GM12864 (cell line): ENCODE measurements around the gene IZUMO3.
"Not testable (repeated sequence)": the region's sequence is repeated elsewhere in the genome, so short reads cannot be mapped to it uniquely, and the experiment has no call there.

ENCODE experiments used
- DNase-seq: peaks from one replicate; pipeline ENCODE4 v3.0.0-alpha.2; 2011; ENCODE audit warnings: low read depth
- H3K4me3 ChIP-seq: 2 replicates; pipeline ENCODE4 v1.5.1; 2011; ENCODE audit warnings: mild to moderate bottlenecking, low read depth, low read length, control low read depth
- TF ChIP-seq, protein P1 (sequence below): IDR thresholded peaks from 2 replicates; pipeline ENCODE4 v1.5.1; 2011; ENCODE audit warnings: low read depth, mild to moderate bottlenecking, moderate library complexity, low read length, control low read depth, inconsistent platforms; ENCODE audit errors: missing control alignments

The IZUMO3 gene, protein sequence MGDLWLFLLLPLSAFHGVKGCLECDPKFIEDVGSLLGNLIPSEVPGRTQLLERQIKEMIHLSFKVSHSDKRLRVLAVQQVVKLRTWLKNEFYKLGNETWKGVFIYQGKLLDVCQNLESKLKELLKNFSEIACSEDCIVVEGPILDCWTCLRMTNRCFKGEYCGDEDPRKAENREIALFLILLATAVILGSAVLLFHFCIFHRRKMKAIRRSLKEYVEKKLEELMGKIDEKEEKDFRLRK

GRCh38 chr9:24545847-24546522, at the start of gene IZUMO3:
IZUMO3 (minus strand) TSS chr9:24545897; CDS start chr9:24545649, 248 bp downstream.
- DNase-seq = no peak
- TF ChIP-seq, protein P1, sequence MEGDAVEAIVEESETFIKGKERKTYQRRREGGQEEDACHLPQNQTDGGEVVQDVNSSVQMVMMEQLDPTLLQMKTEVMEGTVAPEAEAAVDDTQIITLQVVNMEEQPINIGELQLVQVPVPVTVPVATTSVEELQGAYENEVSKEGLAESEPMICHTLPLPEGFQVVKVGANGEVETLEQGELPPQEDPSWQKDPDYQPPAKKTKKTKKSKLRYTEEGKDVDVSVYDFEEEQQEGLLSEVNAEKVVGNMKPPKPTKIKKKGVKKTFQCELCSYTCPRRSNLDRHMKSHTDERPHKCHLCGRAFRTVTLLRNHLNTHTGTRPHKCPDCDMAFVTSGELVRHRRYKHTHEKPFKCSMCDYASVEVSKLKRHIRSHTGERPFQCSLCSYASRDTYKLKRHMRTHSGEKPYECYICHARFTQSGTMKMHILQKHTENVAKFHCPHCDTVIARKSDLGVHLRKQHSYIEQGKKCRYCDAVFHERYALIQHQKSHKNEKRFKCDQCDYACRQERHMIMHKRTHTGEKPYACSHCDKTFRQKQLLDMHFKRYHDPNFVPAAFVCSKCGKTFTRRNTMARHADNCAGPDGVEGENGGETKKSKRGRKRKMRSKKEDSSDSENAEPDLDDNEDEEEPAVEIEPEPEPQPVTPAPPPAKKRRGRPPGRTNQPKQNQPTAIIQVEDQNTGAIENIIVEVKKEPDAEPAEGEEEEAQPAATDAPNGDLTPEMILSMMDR = no peak
- no peak within 1 kb of the TSS for H3K4me3 ChIP-seq

- DNase-seq = no peak
- no peak overlapping the region for H3K4me3 ChIP-seq
- TF ChIP-seq, protein P1 = no peak
Observed at GRCh38 chr9:24594234-24594850, 48.6 kb upstream of the IZUMO3 start.

DNA sequence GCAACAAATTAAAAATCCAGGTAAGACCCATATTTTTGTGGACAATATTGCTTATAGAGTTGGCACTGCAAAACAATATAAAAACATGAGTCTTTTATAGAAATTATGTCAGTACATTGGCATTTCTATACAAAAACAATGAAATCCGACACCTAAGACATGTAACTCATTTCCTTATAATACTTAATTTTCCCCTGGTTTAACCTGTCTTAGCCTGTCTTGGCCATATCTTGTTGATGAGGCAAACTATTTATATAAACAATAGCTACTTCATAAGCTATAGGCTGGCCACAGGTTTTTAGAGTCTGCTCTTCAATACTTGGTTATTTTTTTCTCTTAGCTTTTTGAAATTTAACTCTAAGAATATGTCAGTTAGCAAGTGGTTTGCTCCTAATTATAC, 44.7 kb upstream of the IZUMO3 start:
- DNase-seq = no peak
- no peak overlapping the region for H3K4me3 ChIP-seq
- TF ChIP-seq, protein P1 = no peak

DNA sequence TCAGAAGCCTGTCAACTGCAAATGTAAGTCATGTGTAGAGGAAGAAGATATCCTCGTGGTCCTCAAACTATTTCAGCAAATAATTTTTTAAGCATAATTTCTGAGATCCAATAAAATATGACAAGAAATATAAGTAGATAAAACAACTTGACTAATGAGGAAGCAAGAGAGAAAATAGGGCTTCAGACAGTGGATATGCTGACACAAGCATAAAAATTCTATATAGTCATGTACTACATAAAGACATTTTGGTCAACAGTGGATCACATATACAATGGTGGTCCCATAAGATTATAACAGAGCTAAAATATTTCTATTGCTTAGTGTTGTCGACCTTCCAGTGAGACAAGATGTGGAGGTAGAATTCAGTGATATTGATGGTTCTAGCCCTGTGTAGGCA, 42.2 kb upstream of the IZUMO3 start:
- no peak overlapping the region for H3K4me3 ChIP-seq
- TF ChIP-seq, protein P1 = no peak
- no peak for DNase-seq

DNA sequence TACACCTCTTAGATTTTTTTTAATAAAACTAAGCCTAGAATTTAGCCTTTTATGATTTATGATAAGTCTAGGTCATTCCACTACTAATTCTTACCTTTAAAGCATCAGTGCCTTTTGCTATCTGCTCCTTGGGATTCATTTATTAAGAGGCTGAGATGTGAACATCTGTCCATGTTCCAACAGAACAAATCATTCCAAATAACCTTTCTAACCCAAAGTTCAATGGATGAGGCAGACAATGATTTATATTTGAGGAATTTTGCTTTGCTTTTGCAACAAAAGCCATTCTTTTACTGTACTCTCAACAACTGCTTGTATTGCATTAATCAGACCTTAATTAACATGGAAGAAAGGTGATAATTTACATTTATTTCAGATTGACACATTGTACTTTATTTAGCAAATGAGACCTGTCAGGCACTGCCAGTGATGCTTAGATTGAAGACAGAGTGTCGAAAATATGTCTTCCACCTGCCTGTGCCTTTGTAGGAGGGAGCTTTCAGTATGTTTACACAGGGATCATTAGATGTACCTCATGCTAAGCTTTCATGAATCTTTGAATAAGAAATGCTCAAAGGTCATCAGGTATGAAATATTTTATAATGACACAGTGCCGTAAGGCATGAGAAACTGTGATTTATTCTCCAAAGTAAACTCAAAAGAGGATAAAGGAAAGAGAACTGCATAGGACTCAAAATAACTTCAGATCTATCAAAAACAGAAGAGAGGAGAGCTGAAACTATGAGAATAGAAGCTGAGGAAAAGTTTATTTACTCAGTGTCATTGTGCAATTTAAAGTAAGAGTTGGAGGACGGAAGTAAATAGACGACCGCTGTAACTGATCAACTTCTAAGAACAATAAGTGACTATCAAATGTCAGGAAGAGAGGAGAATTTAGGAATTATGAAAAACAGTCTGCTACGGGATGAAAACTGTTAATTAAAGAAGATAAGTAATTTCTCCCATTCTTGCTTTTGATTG, 36.7 kb upstream of the IZUMO3 start:
- no peak for DNase-seq
- TF ChIP-seq, protein P1 = no peak
- no peak overlapping the region for H3K4me3 ChIP-seq

GRCh38 chr9:24580005-24580404, 34.3 kb upstream of the IZUMO3 start:
- not testable (repeated sequence) for H3K4me3 ChIP-seq, DNase-seq

- TF ChIP-seq, protein P1 = no peak
- H3K4me3 ChIP-seq = no peak overlapping the region
Observed at GRCh38 chr9:24572406-24572805, 26.7 kb upstream of the IZUMO3 start.

More at GRCh38 chr9:24572406-24572805, 26.7 kb upstream of the IZUMO3 start:
- DNase-seq = no peak
